Inferior parietal cortex (tissue), 1 donor: ENCODE measurements around the gene MCAM.

Source experiments
- DNase-seq: peaks from one replicate; pipeline ENCODE4 v3.0.0-alpha.2; 2016; ENCODE audit errors: extremely low spot score

Gene MCAM

GRCh38 chr11:119316729-119317591 lies at the start of gene MCAM:
Gene MCAM, minus strand, starts transcription at chr11:119317130. Its CDS starts 29 bp downstream, at chr11:119317101.
- DNase-seq = no peak

- DNase-seq = peak; percentile 60
Measured at GRCh38 chr11:119365071-119365591, 48.2 kb upstream of the MCAM start.

GRCh38 chr11:119363851-119364590 lies 47.1 kb upstream of the MCAM start:
- DNase-seq = peak; percentile 71

- DNase-seq = no peak
Measured at GRCh38 chr11:119363081-119363850, 46.3 kb upstream of the MCAM start.

GRCh38 chr11:119362741-119363080 lies 45.8 kb upstream of the MCAM start:
- DNase-seq = no peak

- DNase-seq = no peak
Measured at GRCh38 chr11:119361941-119362725, 45.2 kb upstream of the MCAM start.

- DNase-seq = peak; percentile 59
Measured at GRCh38 chr11:119361056-119361787, 44.3 kb upstream of the MCAM start.

GRCh38 chr11:119359365-119360214 lies 42.7 kb upstream of the MCAM start:
- no peak for DNase-seq

- DNase-seq = no peak
Measured at GRCh38 chr11:119357074-119357473, 40.1 kb upstream of the MCAM start.

GRCh38 chr11:119356349-119357031 lies 39.6 kb upstream of the MCAM start:
- DNase-seq = peak; percentile 74

- DNase-seq = no peak
Measured at GRCh38 chr11:119355091-119355843, 38.3 kb upstream of the MCAM start.

- DNase-seq = no peak
Measured at GRCh38 chr11:119352857-119353260, 35.9 kb upstream of the MCAM start.

GRCh38 chr11:119351232-119351631 lies 34.3 kb upstream of the MCAM start:
- DNase-seq = no peak

- no peak for DNase-seq
Measured at GRCh38 chr11:119350302-119350701, 33.4 kb upstream of the MCAM start.

- DNase-seq = no peak
Measured at GRCh38 chr11:119347940-119348605, 31.1 kb upstream of the MCAM start.

GRCh38 chr11:119347242-119347641 lies 30.3 kb upstream of the MCAM start:
- DNase-seq = no peak

- DNase-seq = no peak
Measured at GRCh38 chr11:119346605-119347004, 29.7 kb upstream of the MCAM start, which contains the start of gene MFRP. Gene MFRP, minus strand, starts transcription at chr11:119346705. Its CDS starts 192 bp downstream, at chr11:119346513.

- DNase-seq = no peak
Measured at GRCh38 chr11:119345685-119346084, 28.8 kb upstream of the MCAM start.
